KMS-11 (cell line): Measurements from ENCODE around the gene PGAP3.

Experiments
- H2AFZ ChIP-seq: fragments of 200-600 bp; sonication (generic); 2 replicates; pipeline ENCODE4 v1.6.1; 2016; ENCODE audit warnings: antibody characterized with exemption, mixed run types, low read depth
- H3K27ac ChIP-seq: fragments of 200-600 bp; sonication (generic); 2 replicates; pipeline ENCODE4 v1.6.1; 2016; ENCODE audit warnings: mild to moderate bottlenecking, mixed run types
- H3K27me3 ChIP-seq: fragments of 200-600 bp; sonication (generic); 2 replicates; pipeline ENCODE4 v1.6.1; 2017; ENCODE audit warnings: mild to moderate bottlenecking, low read depth, mixed run types, moderate library complexity; ENCODE audit not compliant: insufficient read depth
- H3K36me3 ChIP-seq: fragments of 200-600 bp; sonication (generic); 2 replicates; pipeline ENCODE4 v1.6.1; 2017; ENCODE audit warnings: mild to moderate bottlenecking, mixed run types; ENCODE audit not compliant: insufficient read depth
- H3K4me1 ChIP-seq: fragments of 200-600 bp; sonication (generic); 2 replicates; pipeline ENCODE4 v1.6.1; 2016; ENCODE audit warnings: mild to moderate bottlenecking, low read depth, mixed run types; ENCODE audit not compliant: poor library complexity, severe bottlenecking
- H3K4me2 ChIP-seq: fragments of 200-600 bp; sonication (generic); 2 replicates; pipeline ENCODE4 v1.7.0; 2016; ENCODE audit warnings: mild to moderate bottlenecking, mixed run types
- H3K4me3 ChIP-seq: fragments of 200-600 bp; sonication (generic); IDR thresholded peaks from 2 replicates; pipeline ENCODE4 v1.6.1; 2017; ENCODE audit warnings: low read depth, low read length, mixed read lengths; ENCODE audit not compliant: insufficient read depth
- H3K79me2 ChIP-seq: fragments of 200-600 bp; sonication (generic); 2 replicates; pipeline ENCODE4 v1.6.1; 2016; ENCODE audit warnings: low read depth, mixed run types; ENCODE audit not compliant: insufficient read depth
- H3K9ac ChIP-seq: fragments of 200-600 bp; sonication (generic); 2 replicates; pipeline ENCODE4 v1.6.1; 2016; ENCODE audit warnings: mild to moderate bottlenecking, mixed run types
- H4K20me1 ChIP-seq: fragments of 200-600 bp; sonication (generic); 2 replicates; pipeline ENCODE4 v1.6.1; 2016; ENCODE audit warnings: mild to moderate bottlenecking, mixed run types; ENCODE audit not compliant: insufficient read depth
- CTCF ChIP-seq: fragments of 200-600 bp; sonication (generic); conservative IDR thresholded peaks from 2 replicates; pipeline ENCODE4 v1.6.1; 2017; ENCODE audit warnings: low read depth, mild to moderate bottlenecking, antibody characterized with exemption, low read length, moderate library complexity, mixed read lengths

PGAP3 gene

GRCh38 chr17:39660397-39661385, 27.2 kb downstream of the PGAP3 start:
- H3K4me2 ChIP-seq, result no peak overlapping the region
- H4K20me1 ChIP-seq, result no peaks in the 10 kb centered on the region
- H2AFZ ChIP-seq, result no peak overlapping the region
- no peak overlapping the region for H3K9ac ChIP-seq
- H3K79me2 ChIP-seq, result no peaks in the 10 kb centered on the region
- H3K36me3 ChIP-seq, result no peaks in the 10 kb centered on the region
- H3K4me3 ChIP-seq, result no peak overlapping the region
- no peak overlapping the region for H3K27ac ChIP-seq
- H3K4me1 ChIP-seq, result peaks cover under 1% of the 10 kb centered on the region
- TF ChIP-seq CTCF, result no peak
- H3K27me3 ChIP-seq, result no peaks in the 10 kb centered on the region

DNA sequence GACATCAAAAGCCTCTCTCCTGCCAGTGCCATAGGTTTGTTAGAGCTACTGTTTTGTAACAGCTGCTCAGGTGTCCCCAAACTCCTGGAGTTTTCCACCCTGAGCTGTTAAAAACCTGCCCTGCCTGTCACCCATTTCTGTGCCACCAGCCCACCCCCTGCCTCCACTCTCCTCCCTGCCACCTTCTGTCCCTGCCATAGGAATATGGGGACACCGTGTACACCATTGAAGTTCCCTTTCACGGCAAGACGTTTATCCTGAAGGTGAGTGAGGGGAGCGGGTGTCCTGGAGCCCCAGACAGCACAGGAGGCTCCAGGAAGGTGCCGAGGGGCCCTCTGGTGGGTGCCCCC, 27.9 kb downstream of the PGAP3 start:
- H3K9ac ChIP-seq, result no peak overlapping the region
- no peak overlapping the region for H3K27ac ChIP-seq
- H2AFZ ChIP-seq, result no peak overlapping the region
- no peaks in the 10 kb centered on the region for H4K20me1 ChIP-seq
- H3K4me2 ChIP-seq, result no peak overlapping the region
- no peaks in the 10 kb centered on the region for H3K79me2 ChIP-seq
- H3K36me3 ChIP-seq, result no peaks in the 10 kb centered on the region
- no peak overlapping the region for H3K4me3 ChIP-seq
- no peaks in the 10 kb centered on the region for H3K27me3 ChIP-seq
- peaks cover 7% of the 10 kb centered on the region for H3K4me1 ChIP-seq
- no peak for TF ChIP-seq CTCF

DNA sequence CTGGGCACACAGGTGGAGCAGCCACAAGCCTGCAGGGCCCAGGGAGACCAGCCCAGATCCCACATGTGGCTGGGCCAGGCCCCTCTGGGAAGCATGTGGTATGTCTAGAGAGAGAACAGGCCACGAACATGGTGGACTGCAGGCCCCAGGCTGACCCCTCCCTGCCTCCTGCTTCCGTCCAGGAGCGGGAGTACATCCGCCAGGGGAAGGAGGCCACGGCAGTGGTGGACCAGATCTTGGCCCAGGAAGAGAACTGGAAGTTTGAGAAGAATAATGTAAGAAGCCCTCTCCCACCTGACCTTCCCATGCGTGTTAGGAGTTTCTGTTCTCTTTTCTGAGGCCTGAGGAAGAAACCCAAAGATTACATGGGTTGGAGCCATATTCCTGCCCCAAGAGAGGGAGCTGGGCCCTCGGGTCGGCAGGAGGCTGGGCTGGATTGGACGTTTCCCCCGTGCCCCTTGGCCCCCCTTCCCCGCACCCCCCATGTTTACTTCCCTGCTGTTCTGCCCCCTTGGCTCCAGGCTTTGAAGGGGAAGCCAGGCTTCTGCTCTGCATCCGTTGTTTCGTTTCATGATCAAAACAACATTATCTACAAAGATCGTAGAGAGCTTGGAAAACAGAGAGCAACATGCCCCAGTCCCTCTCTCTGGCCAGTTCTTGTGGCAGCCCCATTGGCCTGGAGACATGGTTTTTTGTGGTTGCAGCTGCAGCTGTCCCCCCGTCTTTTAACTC, 28.4 kb downstream of the PGAP3 start:
- Histone ChIP-seq H3K4me2 (no peak overlapping the region), H3K4me1 (peaks cover 10% of the 10 kb centered on the region), H3K79me2 (no peaks in the 10 kb centered on the region), H3K27me3 (no peaks in the 10 kb centered on the region), H4K20me1 (no peaks in the 10 kb centered on the region), H3K27ac (no peak overlapping the region), H3K4me3 (no peak overlapping the region), H2AFZ (no peak overlapping the region), H3K36me3 (no peaks in the 10 kb centered on the region), H3K9ac (no peak overlapping the region)
- TF ChIP-seq CTCF, result no peak

DNA sequence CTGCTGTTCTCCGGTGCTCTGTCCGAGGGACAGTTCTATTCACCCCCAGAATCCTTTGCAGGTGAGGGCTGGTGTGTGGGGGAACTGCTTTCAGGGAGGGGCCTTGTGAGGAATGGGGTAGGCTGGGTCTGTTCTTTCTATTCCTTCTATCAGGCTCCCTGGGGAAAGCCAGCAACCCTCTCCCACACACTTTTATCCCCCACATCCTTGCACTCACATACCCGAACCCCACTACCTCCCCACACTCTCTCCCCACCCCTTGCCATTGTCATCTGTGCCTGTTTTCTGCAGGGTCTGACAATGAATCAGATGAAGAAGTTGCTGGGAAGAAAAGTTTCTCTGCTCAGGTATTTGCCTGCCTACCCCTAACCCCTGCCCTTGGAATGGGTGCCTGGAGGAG, 29.1 kb downstream of the PGAP3 start:
- Histone ChIP-seq H3K4me3 (no peak overlapping the region), H3K4me2 (no peak overlapping the region), H3K79me2 (no peaks in the 10 kb centered on the region), H3K36me3 (no peaks in the 10 kb centered on the region), H3K27ac (no peak overlapping the region), H2AFZ (no peak overlapping the region), H3K9ac (no peak overlapping the region), H4K20me1 (no peaks in the 10 kb centered on the region), H3K27me3 (no peaks in the 10 kb centered on the region), H3K4me1 (peaks cover 10% of the 10 kb centered on the region)
- TF ChIP-seq CTCF, result no peak
